ENCODE data around the gene FAM135A. TPM values are rescaled to one million over a fixed set of nuclear protein-coding genes. Genes with fewer than 3 reads are reported as not detected.

The FAM135A gene
- total RNA-seq, 6 donors from 2014 or later, result 13.7 to 57.9 (median 29.2) TPM

GRCh38 chr6:70508953-70509352, 95.6 kb downstream of the FAM135A start:
- 96 to 97% methylated on average over 1 of the region's 1 CpG for WGBS, 2 donors
- Histone ChIP-seq H3K27ac (no peak overlapping the region), H3K36me3 (peaks cover 0 to 14% (median 3%) of the 10 kb centered on the region in 4 donors), H3K4me1 (no peaks in the 10 kb centered on the region), H3K4me3 (no peak overlapping the region), H3K27me3 (no peaks in the 10 kb centered on the region), H3K9me3 (peaks cover 0 to 2% (median 0%) of the 10 kb centered on the region in 4 donors)
- DNase-seq, result no peak
- no peak for ATAC-seq (ENCODE audit: low FRiP score in 2 of 2)
- TF ChIP-seq CTCF (IDR thresholded peaks at IDR 0.05) (no peak), POLR2A (IDR thresholded peaks at IDR 0.05) (no peak)

DNA sequence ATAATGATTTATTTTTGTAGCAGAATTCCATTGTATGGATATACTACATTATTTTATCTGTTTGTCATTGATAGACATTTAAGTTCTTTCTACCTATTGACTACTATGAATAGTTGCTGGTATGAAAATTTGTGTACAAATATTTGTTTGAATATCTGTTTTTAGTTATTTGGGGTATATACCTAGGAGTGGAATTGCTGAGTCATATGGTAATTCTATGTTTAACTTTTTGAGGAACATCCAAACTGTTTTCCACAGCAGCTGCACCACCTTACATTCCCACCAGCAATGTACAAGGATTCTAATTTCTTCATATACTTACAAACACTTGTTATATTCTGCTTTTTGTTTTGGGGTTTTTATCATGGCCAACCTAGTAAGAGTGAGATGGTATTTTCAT, 97.3 kb downstream of the FAM135A start:
- no peak overlapping the region for H3K4me3 ChIP-seq
- no peaks in the 10 kb centered on the region for H3K27me3 ChIP-seq
- no peak overlapping the region for H3K27ac ChIP-seq
- no peaks in the 10 kb centered on the region for H3K4me1 ChIP-seq
- no peak for TF ChIP-seq POLR2A (IDR thresholded peaks at IDR 0.05)
- no peak for TF ChIP-seq POLR2AphosphoS5 (IDR thresholded peaks at IDR 0.05)
- TF ChIP-seq CTCF (IDR thresholded peaks at IDR 0.05), result no peak
- no peak for TF ChIP-seq EP300 (IDR thresholded peaks at IDR 0.05)
- H3K9me3 ChIP-seq, result no peaks in the 10 kb centered on the region
- DNase-seq, result no peak
- no peak for ATAC-seq (ENCODE audit: low FRiP score in 2 of 2)
- peaks cover 0 to 7% (median 2%) of the 10 kb centered on the region in 4 donors for H3K36me3 ChIP-seq

DNA sequence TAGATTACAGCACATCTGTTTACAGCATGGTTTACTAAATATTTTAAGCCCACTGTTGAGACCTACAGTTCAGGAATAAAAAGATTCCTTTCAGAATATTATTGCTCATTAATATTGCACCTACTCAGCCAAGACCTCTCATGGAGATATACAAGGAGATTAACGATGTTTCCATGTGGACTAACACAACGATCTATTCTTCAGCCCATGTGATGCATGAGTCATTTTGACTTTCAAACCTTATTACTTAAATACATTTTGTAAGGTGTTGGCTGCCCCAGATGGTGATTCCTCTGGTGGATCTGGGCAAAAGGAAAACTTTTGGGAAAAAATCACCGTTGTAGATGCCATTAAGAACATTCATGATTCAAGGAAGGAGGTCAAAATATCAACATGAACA, 105.4 kb downstream of the FAM135A start:
- ATAC-seq (ENCODE audit: low FRiP score in 2 of 2), result no peak
- no peak overlapping the region for H3K27ac ChIP-seq
- H3K4me1 ChIP-seq, result no peaks in the 10 kb centered on the region
- H3K36me3 ChIP-seq, result peaks cover 0 to 4% (median 2%) of the 10 kb centered on the region in 4 donors
- no peak for DNase-seq
- TF ChIP-seq CTCF (IDR thresholded peaks at IDR 0.05) (no peak), POLR2A (IDR thresholded peaks at IDR 0.05) (no peak), POLR2AphosphoS5 (IDR thresholded peaks at IDR 0.05) (no peak), EP300 (IDR thresholded peaks at IDR 0.05) (no peak)
- H3K4me3 ChIP-seq, result no peak overlapping the region
- H3K9me3 ChIP-seq, result no peaks in the 10 kb centered on the region
- H3K27me3 ChIP-seq, result no peaks in the 10 kb centered on the region
- WGBS, 2 donors, result 89 to 94% methylated on average over 3 of the region's 3 CpGs

DNA sequence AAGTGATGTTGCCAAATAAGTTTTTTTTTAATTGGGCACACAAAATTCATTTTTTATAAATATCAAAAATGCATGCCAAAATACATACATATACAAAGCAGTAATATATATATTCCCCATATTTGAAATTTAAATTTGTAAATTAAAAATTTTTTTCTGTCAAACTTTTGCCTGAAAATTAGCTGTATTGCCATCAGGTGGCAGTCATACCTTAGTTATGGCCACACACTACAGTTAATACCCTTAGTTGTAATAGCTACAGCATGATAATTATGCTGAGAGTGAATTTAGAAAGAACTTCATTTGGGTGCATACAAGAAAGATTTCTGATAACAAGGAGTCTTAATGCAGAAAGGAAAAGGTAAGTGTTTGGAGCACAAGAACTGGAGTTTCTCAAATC, 107.3 kb downstream of the FAM135A start:
- Histone ChIP-seq H3K27me3 (no peaks in the 10 kb centered on the region), H3K36me3 (peaks cover 0 to 14% (median 0%) of the 10 kb centered on the region in 4 donors), H3K4me3 (no peak overlapping the region), H3K27ac (no peak overlapping the region), H3K9me3 (no peaks in the 10 kb centered on the region), H3K4me1 (no peaks in the 10 kb centered on the region)
- peak in 3 of 6 experiments; percentile 9 to 39 (median 36) for TF ChIP-seq CTCF (IDR thresholded peaks at IDR 0.05)
- TF ChIP-seq POLR2A (IDR thresholded peaks at IDR 0.05), result no peak
- ATAC-seq (ENCODE audit: low FRiP score in 2 of 2) (no peak), DNase-seq (no peak)

DNA sequence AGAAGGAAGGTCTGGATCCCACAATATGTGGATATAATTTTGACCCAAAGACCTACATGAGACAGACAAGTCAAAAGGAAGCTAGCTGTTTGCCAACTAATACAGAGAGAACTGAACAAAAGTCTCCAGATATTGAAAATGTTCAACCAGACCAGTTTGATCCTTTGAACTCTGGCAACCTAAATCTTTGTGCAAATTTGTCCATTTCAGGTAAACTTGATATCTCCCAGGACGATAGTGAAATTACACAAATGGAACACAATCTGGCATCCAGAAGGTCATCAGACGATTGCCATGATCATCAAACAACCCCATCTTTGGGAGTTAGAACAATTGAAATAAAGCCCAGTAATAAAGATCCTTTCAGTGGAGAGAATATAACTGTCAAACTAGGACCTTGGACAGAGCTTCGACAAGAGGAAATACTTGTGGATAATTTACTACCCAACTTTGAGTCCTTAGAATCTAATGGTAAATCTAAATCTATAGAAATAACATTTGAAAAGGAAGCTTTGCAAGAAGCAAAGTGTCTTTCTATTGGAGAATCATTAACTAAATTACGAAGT, 111.5 kb downstream of the FAM135A start:
- WGBS, 2 donors, result 93% methylated on average over 4 of the region's 4 CpGs
- ATAC-seq (ENCODE audit: low FRiP score in 2 of 2), result no peak
- H3K27ac ChIP-seq, result no peak overlapping the region
- no peak for TF ChIP-seq EP300 (IDR thresholded peaks at IDR 0.05)
- no peak for TF ChIP-seq POLR2AphosphoS5 (IDR thresholded peaks at IDR 0.05)
- TF ChIP-seq POLR2A (IDR thresholded peaks at IDR 0.05), result no peak
- no peak for TF ChIP-seq CTCF (IDR thresholded peaks at IDR 0.05)
- no peak for DNase-seq
- H3K36me3 ChIP-seq, result peaks cover 0 to 35% (median 0%) of the 10 kb centered on the region in 4 donors
- no peaks in the 10 kb centered on the region for H3K27me3 ChIP-seq
- H3K9me3 ChIP-seq, result no peaks in the 10 kb centered on the region
- H3K4me1 ChIP-seq, result no peaks in the 10 kb centered on the region
- no peak overlapping the region for H3K4me3 ChIP-seq

Data from upper lobe of left lung (tissue), 6 donors.